GM12864 (cell line): ENCODE results near the gene SERPINB4.
"Not testable (repeated sequence)": the region's sequence is repeated elsewhere in the genome, so short reads cannot be mapped to it uniquely, and the experiment has no call there.

ENCODE experiments used
- DNase-seq: peaks from one replicate; pipeline ENCODE4 v3.0.0-alpha.2; 2011; ENCODE audit warnings: low read depth
- H3K4me3 ChIP-seq: 2 replicates; pipeline ENCODE4 v1.5.1; 2011; ENCODE audit warnings: mild to moderate bottlenecking, low read depth, low read length, control low read depth
- CTCF ChIP-seq: IDR thresholded peaks from 2 replicates; pipeline ENCODE4 v1.5.1; 2011; ENCODE audit warnings: low read depth, mild to moderate bottlenecking, moderate library complexity, low read length, control low read depth, inconsistent platforms; ENCODE audit errors: missing control alignments

Gene SERPINB4

DNA sequence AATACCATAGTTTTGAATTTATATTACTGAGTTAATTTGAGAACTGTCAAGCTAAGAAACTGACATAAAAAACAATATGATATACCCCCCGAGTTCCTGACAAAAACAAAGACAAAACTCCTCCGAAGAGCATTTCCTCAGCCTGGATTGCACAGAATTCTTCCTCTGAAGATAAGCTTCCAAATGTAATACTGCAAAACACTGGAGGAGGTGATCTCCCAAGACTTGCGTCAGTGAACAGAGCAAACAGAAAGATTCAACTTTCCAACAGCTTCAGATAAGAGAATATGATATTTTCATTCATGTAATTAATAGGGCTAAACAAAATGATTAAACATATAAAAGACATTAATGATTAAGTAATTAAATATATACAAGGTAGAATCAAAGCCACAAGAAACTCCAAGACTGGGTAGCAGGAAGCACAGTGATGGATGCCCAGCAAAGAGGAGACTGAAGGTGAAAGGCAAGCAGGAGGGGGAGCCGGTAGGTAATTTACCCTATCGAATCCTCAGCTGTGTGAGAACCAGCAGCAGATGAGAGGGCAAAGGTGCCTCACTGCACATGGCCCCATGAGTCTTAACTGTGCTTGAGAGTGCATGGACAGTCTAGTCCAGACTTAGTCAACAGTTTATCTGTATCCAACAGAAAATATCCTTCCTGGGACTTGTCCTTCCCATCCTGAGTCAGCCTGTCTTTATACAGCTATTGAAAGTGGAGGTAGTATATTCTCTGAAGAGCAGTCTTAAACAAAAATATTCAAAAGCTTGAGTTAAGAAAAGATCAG, 36.0 kb upstream of the SERPINB4 start:
- no peak overlapping the region for H3K4me3 ChIP-seq
- DNase-seq, result no peak
- no peak for TF ChIP-seq CTCF

GRCh38 chr18:63677500-63678225, 33.6 kb upstream of the SERPINB4 start:
- no peak for DNase-seq
- no peak for TF ChIP-seq CTCF

GRCh38 chr18:63676526-63677323, 32.7 kb upstream of the SERPINB4 start:
- peak; percentile 76 for TF ChIP-seq CTCF
- DNase-seq, result peak; percentile 8
- H3K4me3 ChIP-seq, result no peak overlapping the region

More at GRCh38 chr18:63677500-63678225, 33.6 kb upstream of the SERPINB4 start:
- no peak overlapping the region for H3K4me3 ChIP-seq

DNA sequence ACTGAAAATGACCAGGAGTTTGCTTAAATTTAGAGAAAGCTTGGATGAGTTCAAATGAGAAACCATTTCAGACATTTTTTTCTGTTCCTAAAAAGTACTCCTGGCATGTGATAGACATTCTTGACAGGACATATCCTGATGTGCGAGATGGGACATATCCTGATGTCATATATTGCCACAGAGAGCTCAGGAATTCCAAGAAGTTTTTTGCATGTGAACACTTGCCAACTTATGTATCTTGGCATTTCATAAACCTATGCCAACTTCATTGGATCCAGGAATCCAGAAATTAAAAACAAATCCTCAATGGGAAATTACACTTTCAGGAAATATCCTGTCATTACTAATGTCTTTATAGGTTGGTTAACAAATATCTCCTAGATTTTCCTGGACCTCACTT, 20.5 kb upstream of the SERPINB4 start:
- DNase-seq, result no peak

DNA sequence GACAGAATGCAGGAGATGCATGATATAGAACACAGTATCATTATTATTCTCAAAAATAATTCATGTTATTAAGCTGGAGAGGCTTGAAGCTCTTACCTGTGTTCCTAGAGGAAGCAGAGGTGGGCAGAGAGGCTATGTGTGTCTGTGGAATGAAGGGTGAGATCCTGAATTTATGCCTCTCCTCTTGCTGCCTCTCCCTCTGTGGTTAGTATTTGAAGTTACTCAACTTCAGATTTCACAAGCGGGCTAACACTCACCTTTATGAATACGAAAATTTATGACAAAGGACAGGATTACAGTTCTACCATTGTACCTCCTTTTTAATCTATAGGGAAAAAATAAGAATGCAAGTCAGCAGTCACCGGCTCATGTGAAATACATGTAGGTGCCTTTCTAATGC, 17.7 kb upstream of the SERPINB4 start, which contains the start of gene SERPINB3:
Gene SERPINB3 (minus strand): TSS at position 144 of the 400 bp plus-strand sequence. CDS start 677 bp downstream, outside the sequence.
- H3K4me3 ChIP-seq, DNase-seq: not testable (repeated sequence)

More for the DNA sequence above, 20.5 kb upstream of the SERPINB4 start:
- no peak for TF ChIP-seq CTCF
- H3K4me3 ChIP-seq, result no peak overlapping the region

DNA sequence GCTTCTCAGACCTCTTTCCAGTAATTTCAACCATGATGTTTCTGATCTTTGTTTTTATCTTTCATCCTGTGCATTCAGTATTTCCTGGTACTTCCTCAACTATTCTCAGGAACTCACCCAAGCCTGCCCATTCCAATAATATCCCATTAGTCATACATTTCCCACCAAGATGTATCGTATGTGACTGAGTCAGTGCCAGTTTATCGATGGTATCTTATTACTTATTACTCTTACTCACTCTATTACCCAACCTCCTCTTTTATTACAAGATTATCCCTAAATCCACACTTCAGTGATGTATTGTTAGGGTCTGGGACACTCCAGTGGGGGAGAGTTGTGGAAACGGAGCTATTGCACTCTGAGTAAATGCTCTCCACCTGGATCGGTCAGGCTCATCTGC, 14.9 kb upstream of the SERPINB4 start:
- not testable (repeated sequence) for H3K4me3 ChIP-seq, DNase-seq

- DNase-seq, result not testable (repeated sequence)
Measured at GRCh38 chr18:63650271-63650670, 6.2 kb upstream of the SERPINB4 start.

GRCh38 chr18:63648241-63648640, 4.2 kb upstream of the SERPINB4 start:
- no peak for DNase-seq
- no peak for TF ChIP-seq CTCF
- H3K4me3 ChIP-seq, result no peak overlapping the region

More at GRCh38 chr18:63650271-63650670, 6.2 kb upstream of the SERPINB4 start:
- not testable (repeated sequence) for H3K4me3 ChIP-seq
